ENCODE measurements around the gene PRDM10.

- no peak for TF ChIP-seq CTCF (IDR thresholded peaks at IDR 0.05)
- no peak for TF ChIP-seq PREB (CRISPR knock-in tag; IDR thresholded peaks at IDR 0.05; ENCODE audit: borderline replicate concordance)
- no peak for TF ChIP-seq ZNF396 (CRISPR knock-in tag; IDR thresholded peaks at IDR 0.05; ENCODE audit: borderline replicate concordance)
- TF ChIP-seq FOXP1 (CRISPR knock-in tag; IDR thresholded peaks at IDR 0.05; ENCODE audit: borderline replicate concordance), result no peak
- TF ChIP-seq TEAD1 (CRISPR knock-in tag; IDR thresholded peaks at IDR 0.05), result no peak
- no peak for TF ChIP-seq RORB (CRISPR knock-in tag; IDR thresholded peaks at IDR 0.05)
- TF ChIP-seq CREB1 (CRISPR knock-in tag; IDR thresholded peaks at IDR 0.05), result no peak
These were observed 63.1 kb downstream of the PRDM10 start for GRCh38 chr11:129939510-129939909.
